ENCODE measurements around the gene HTR2A.

The HTR2A gene

DNA sequence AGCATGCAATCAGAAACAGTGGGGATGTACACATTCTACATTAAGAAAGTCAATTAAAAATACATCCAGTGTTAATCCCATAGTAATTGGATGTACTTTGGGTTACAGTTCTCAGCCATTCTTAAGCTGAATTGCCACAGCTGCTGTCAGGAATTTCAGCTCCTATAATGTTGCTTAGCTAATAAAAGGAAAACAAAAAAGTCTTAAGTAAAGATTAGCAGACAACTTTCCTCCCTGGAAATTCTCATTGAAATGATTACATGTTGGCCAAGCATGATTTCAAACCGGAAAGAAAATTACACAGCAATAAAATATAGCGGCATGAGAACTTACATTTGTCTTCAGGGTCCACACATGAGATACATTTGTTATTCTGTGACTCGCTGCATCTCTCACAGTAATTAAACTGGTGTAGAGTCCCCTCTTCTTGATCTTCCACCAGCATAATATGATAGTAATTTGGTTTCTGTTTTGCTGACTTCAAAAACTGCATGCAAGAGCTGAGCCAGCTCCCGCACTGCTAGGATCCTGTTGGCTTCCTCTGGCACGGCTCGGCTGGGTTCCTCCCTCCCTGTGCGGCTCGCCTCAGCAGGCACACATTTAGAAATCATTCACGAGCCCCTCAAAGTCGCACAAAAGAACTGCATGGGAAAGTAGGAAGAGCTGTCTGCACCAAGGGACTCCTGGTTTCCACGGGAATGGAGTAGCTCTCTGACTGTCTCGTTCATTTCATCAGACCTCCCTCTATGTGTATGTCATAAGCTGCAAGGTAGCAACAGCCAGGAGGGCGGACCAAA is at the start of gene HTR2A:
HTR2A (minus strand) TSS at position 713 of the 797 bp plus-strand sequence. CDS start 1,147 bp downstream, outside the sequence.
- Histone ChIP-seq H3K36me3 (ENCODE audit: control insufficient read depth in 2 of 2, insufficient read depth in 2 of 2, low read length in 2 of 2) (no peaks in the 10 kb centered on the region), H3K27ac (ENCODE audit: low read length) (peak within 1 kb of the TSS; percentile 47), H3K9me3 (ENCODE audit: control insufficient read depth in 2 of 2, low read length in 2 of 2) (no peaks in the 10 kb centered on the region), H3K9ac (ENCODE audit: low read length in 2 of 2) (peak within 1 kb of the TSS; percentile 61 to 65), H3K4me3 (ENCODE audit: low read length in 2 of 2) (peak within 1 kb of the TSS; percentile 69 to 92), H3K4me1 (ENCODE audit: control insufficient read depth, insufficient read depth, low read length) (peaks cover 13% of the 10 kb centered on the region), H3K27me3 (ENCODE audit: control insufficient read depth in 1 of 2, insufficient read depth in 2 of 2, low read length in 2 of 2) (no peaks in the 10 kb centered on the region)

DNA sequence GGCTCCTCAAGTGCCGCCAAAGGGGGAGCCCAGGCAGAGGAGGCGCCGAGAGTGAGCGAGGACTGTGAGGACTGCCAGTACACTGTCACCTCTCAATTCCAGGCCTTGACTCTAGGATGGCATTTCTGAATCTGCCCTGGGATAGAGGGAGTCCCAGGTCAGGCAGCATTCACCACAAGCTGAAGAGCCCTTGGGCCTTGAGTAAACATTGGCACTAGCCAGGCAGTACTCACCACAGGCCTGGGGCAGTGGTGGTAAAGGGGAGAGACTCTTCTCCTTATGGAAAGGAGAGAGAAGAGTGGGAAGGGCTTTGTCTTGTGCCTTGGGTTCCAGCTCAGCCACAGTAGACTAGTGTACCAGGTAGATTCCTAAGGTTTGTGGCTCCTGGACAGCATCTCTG is 39.7 kb upstream of the HTR2A start:
- Histone ChIP-seq H3K27me3 (ENCODE audit: control insufficient read depth in 1 of 2, insufficient read depth in 2 of 2, low read length in 2 of 2) (no peaks in the 10 kb centered on the region), H3K27ac (ENCODE audit: low read length) (no peak overlapping the region), H3K4me3 (ENCODE audit: low read length in 2 of 2) (no peak overlapping the region), H3K9me3 (ENCODE audit: control insufficient read depth in 2 of 2, low read length in 2 of 2) (no peaks in the 10 kb centered on the region), H3K9ac (ENCODE audit: low read length in 2 of 2) (no peak overlapping the region), H3K36me3 (ENCODE audit: control insufficient read depth in 2 of 2, insufficient read depth in 2 of 2, low read length in 2 of 2) (no peaks in the 10 kb centered on the region), H3K4me1 (ENCODE audit: control insufficient read depth, insufficient read depth, low read length) (no peaks in the 10 kb centered on the region)

DNA sequence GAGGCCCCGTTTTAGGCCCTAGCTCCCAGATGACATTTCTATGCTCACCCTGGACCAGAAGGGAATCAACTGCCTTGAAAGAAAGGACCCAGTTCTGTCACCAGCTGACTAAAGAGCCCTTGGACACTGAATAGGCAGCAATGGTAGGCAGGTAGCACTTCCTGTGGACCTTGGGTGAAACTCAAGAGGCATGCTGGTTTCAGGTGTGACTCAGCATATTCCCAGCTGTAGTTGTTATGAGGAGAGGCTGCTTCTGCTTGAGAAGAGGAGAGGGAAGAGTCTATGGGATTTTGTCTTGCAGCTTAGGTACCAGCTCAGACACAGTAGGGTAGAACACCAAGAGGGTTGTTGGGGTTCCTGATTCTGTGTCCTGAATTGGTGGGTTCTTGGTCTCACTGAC is 37.9 kb upstream of the HTR2A start:
- no peak overlapping the region for H3K27ac ChIP-seq (ENCODE audit: low read length)
- H3K4me3 ChIP-seq (ENCODE audit: low read length in 2 of 2): no peak overlapping the region
- H3K4me1 ChIP-seq (ENCODE audit: control insufficient read depth, insufficient read depth, low read length): no peaks in the 10 kb centered on the region
- no peaks in the 10 kb centered on the region for H3K9me3 ChIP-seq (ENCODE audit: control insufficient read depth in 2 of 2, low read length in 2 of 2)
- no peak overlapping the region for H3K9ac ChIP-seq (ENCODE audit: low read length in 2 of 2)
- no peaks in the 10 kb centered on the region for H3K27me3 ChIP-seq (ENCODE audit: control insufficient read depth in 1 of 2, insufficient read depth in 2 of 2, low read length in 2 of 2)
- H3K36me3 ChIP-seq (ENCODE audit: control insufficient read depth in 2 of 2, insufficient read depth in 2 of 2, low read length in 2 of 2): no peaks in the 10 kb centered on the region

DNA sequence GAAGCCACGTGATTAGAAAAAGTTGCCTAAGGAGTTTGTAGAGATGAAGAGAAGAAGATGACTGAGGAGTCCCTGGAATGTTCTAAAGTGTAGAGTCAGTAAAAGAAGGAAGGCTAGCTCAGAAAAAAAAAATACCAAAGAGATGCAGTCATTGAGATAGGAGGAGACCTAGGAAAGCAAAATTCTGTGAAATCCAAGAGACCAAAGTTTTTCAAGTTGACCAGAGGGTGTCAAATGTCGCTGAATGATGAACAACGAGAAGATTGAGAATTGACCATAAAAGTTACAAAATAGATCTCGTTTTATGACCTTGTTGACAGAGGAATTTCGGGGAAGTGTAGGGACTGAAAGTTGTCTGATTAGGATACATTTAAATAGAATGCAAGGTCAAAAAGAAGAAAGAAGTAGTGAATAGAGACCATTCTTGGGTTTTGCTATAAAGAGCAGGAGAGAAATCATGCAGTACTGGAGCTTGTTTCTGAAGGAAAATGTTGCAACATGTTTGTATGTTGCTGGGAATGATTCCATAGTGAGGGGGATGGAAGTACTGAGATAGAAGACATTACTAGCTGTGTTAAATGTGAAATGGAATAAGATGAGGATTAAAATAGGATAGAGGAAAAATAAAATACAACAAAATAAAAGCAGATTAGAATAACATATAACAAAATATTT is 30.2 kb upstream of the HTR2A start:
- no peak overlapping the region for H3K9ac ChIP-seq (ENCODE audit: low read length in 2 of 2)
- H3K4me1 ChIP-seq (ENCODE audit: control insufficient read depth, insufficient read depth, low read length): no peaks in the 10 kb centered on the region
- H3K4me3 ChIP-seq (ENCODE audit: low read length in 2 of 2): no peak overlapping the region
- no peaks in the 10 kb centered on the region for H3K9me3 ChIP-seq (ENCODE audit: control insufficient read depth in 2 of 2, low read length in 2 of 2)
- no peaks in the 10 kb centered on the region for H3K36me3 ChIP-seq (ENCODE audit: control insufficient read depth in 2 of 2, insufficient read depth in 2 of 2, low read length in 2 of 2)
- no peak overlapping the region for H3K27ac ChIP-seq (ENCODE audit: low read length)
- H3K27me3 ChIP-seq (ENCODE audit: control insufficient read depth in 1 of 2, insufficient read depth in 2 of 2, low read length in 2 of 2): no peaks in the 10 kb centered on the region

DNA sequence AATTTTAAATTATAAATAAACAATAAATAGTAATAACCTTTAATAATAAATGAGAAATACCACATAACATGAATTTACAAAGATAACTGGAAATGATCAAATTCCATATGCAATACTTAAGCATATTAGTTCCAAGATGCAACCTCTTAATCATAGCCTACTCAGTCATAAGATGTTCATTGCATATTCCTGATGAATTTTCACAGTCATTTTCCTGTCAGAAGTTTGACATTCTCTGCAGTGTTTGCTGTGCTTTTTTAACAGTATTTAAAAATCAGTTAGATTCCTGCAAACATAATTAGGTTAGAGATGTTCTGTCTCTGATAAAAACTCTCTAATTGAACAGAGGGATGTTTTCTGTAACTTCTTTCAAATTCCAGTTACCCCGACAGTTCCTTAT is 28.6 kb upstream of the HTR2A start:
- no peaks in the 10 kb centered on the region for H3K27me3 ChIP-seq (ENCODE audit: control insufficient read depth in 1 of 2, insufficient read depth in 2 of 2, low read length in 2 of 2)
- H3K27ac ChIP-seq (ENCODE audit: low read length): no peak overlapping the region
- no peak overlapping the region for H3K4me3 ChIP-seq (ENCODE audit: low read length in 2 of 2)
- H3K9ac ChIP-seq (ENCODE audit: low read length in 2 of 2): no peak overlapping the region
- H3K4me1 ChIP-seq (ENCODE audit: control insufficient read depth, insufficient read depth, low read length): no peaks in the 10 kb centered on the region
- H3K36me3 ChIP-seq (ENCODE audit: control insufficient read depth in 2 of 2, insufficient read depth in 2 of 2, low read length in 2 of 2): no peaks in the 10 kb centered on the region
- H3K9me3 ChIP-seq (ENCODE audit: control insufficient read depth in 2 of 2, low read length in 2 of 2): no peaks in the 10 kb centered on the region

DNA sequence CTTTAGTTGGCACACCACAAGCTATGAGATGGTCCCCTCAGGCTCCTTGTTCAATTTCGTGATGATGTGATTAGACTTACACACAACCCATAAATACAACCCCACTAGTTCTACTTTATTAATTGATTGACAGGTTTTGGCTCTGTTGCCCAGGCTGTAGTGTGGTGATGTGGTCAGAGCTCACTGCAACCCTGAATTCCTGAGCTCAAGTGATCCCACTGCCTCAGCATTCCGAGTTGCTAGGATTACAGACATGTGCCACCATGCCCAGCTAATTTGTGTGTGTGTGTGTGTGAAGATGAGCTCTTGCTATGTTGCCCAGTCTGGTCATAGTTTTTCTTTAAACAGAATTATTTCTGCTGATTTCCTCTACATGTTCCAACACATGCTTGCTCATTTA is 17.5 kb upstream of the HTR2A start:
- no peaks in the 10 kb centered on the region for H3K27me3 ChIP-seq (ENCODE audit: control insufficient read depth in 1 of 2, insufficient read depth in 2 of 2, low read length in 2 of 2)
- H3K9ac ChIP-seq (ENCODE audit: low read length in 2 of 2): no peak overlapping the region
- H3K4me3 ChIP-seq (ENCODE audit: low read length in 2 of 2): no peak overlapping the region
- H3K4me1 ChIP-seq (ENCODE audit: control insufficient read depth, insufficient read depth, low read length): no peaks in the 10 kb centered on the region
- H3K9me3 ChIP-seq (ENCODE audit: control insufficient read depth in 2 of 2, low read length in 2 of 2): no peaks in the 10 kb centered on the region
- no peaks in the 10 kb centered on the region for H3K36me3 ChIP-seq (ENCODE audit: control insufficient read depth in 2 of 2, insufficient read depth in 2 of 2, low read length in 2 of 2)
- no peak overlapping the region for H3K27ac ChIP-seq (ENCODE audit: low read length)

DNA sequence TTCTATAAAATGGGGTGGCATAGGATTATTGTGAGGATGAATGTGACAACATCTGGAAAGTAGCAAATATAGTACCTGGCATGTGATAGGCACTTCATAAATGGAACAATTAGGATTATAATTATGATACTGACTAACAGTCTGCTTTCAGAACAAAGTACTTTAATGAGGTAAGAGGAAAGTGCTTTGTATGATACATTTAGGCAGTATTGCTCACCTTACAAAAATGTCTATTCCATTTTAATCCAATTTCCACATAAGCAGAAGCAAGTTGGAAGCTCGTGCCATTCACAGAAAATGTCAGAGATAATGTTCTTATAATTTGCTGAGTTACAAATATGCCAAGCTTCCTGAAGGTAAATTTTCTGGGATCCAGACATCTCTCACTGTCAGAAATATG is 16.9 kb upstream of the HTR2A start:
- H3K9ac ChIP-seq (ENCODE audit: low read length in 2 of 2): no peak overlapping the region
- no peak overlapping the region for H3K27ac ChIP-seq (ENCODE audit: low read length)

DNA sequence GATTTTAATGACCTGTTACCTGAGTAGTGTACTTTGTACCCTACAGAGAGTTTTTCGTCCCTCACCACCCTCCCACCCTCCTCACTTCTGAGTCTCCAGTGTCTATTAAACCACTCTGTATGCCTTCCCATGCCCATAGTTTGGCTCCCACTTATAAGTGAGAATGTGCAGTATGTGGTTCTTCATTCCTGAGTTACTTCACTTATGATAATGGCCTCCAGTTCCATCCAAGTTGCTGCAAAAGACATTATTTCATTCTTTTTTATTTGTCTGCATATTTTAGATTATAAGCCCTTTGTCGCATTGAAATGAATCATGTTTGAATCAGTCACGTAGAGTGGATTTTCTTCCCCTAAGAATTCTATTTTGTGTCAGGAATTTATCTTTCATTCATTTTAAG is 12.2 kb upstream of the HTR2A start:
- H3K4me1 ChIP-seq (ENCODE audit: control insufficient read depth, insufficient read depth, low read length): no peaks in the 10 kb centered on the region
- H3K27me3 ChIP-seq (ENCODE audit: control insufficient read depth in 1 of 2, insufficient read depth in 2 of 2, low read length in 2 of 2): no peaks in the 10 kb centered on the region
- no peak overlapping the region for H3K9ac ChIP-seq (ENCODE audit: low read length in 2 of 2)
- no peak overlapping the region for H3K4me3 ChIP-seq (ENCODE audit: low read length in 2 of 2)
- no peaks in the 10 kb centered on the region for H3K9me3 ChIP-seq (ENCODE audit: control insufficient read depth in 2 of 2, low read length in 2 of 2)
- H3K36me3 ChIP-seq (ENCODE audit: control insufficient read depth in 2 of 2, insufficient read depth in 2 of 2, low read length in 2 of 2): no peaks in the 10 kb centered on the region
- no peak overlapping the region for H3K27ac ChIP-seq (ENCODE audit: low read length)

More for the DNA sequence above, 16.9 kb upstream of the HTR2A start:
- Histone ChIP-seq H3K27me3 (ENCODE audit: control insufficient read depth in 1 of 2, insufficient read depth in 2 of 2, low read length in 2 of 2) (no peaks in the 10 kb centered on the region), H3K36me3 (ENCODE audit: control insufficient read depth in 2 of 2, insufficient read depth in 2 of 2, low read length in 2 of 2) (no peaks in the 10 kb centered on the region), H3K9me3 (ENCODE audit: control insufficient read depth in 2 of 2, low read length in 2 of 2) (no peaks in the 10 kb centered on the region), H3K4me3 (ENCODE audit: low read length in 2 of 2) (no peak overlapping the region), H3K4me1 (ENCODE audit: control insufficient read depth, insufficient read depth, low read length) (no peaks in the 10 kb centered on the region)

DNA sequence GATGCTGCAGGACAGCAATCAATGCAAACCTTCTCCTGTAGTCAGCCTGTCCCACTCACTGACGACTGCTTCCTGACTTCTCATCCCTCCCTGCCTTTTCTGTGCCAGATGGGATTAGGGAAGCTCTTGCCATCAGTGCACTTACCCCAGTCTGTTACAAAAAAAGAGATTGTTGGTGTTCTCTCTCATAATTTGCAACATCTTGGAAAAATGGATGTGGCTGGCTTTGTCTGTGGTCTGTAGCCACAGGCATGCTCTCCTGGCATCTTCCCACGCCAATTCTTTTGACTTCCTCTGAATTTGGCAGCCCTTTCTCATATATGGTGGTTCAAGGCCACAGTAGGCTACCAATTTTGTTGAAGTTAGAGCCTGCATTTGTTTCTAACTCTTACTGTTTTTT is 11.6 kb upstream of the HTR2A start:
- Histone ChIP-seq H3K27me3 (ENCODE audit: control insufficient read depth in 1 of 2, insufficient read depth in 2 of 2, low read length in 2 of 2) (no peaks in the 10 kb centered on the region), H3K4me1 (ENCODE audit: control insufficient read depth, insufficient read depth, low read length) (no peaks in the 10 kb centered on the region), H3K9ac (ENCODE audit: low read length in 2 of 2) (no peak overlapping the region), H3K27ac (ENCODE audit: low read length) (no peak overlapping the region), H3K9me3 (ENCODE audit: control insufficient read depth in 2 of 2, low read length in 2 of 2) (no peaks in the 10 kb centered on the region), H3K36me3 (ENCODE audit: control insufficient read depth in 2 of 2, insufficient read depth in 2 of 2, low read length in 2 of 2) (no peaks in the 10 kb centered on the region), H3K4me3 (ENCODE audit: low read length in 2 of 2) (no peak overlapping the region)

DNA sequence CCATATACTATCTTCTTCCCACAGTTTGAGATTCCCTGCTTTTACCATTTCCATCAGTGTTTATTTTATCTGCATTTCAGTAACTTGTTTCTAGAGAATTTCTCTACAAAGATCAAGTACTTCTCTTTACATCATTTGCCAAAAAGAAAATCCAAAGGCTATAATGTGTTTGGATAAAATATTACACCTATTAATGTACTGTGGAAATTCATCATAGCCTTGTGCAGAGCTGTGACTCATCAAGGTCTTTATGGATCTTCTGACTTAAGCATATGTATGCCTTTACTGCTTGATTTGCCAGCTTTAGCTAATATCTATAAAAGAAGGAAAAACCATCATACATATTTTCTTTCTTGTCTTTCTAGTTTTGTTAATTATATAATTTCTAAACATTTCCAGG is 9.6 kb upstream of the HTR2A start:
- no peaks in the 10 kb centered on the region for H3K9me3 ChIP-seq (ENCODE audit: control insufficient read depth in 2 of 2, low read length in 2 of 2)
- H3K27me3 ChIP-seq (ENCODE audit: control insufficient read depth in 1 of 2, insufficient read depth in 2 of 2, low read length in 2 of 2): no peaks in the 10 kb centered on the region
- H3K4me1 ChIP-seq (ENCODE audit: control insufficient read depth, insufficient read depth, low read length): no peaks in the 10 kb centered on the region
- no peak overlapping the region for H3K27ac ChIP-seq (ENCODE audit: low read length)
- no peak overlapping the region for H3K4me3 ChIP-seq (ENCODE audit: low read length in 2 of 2)
- H3K9ac ChIP-seq (ENCODE audit: low read length in 2 of 2): no peak overlapping the region
- no peaks in the 10 kb centered on the region for H3K36me3 ChIP-seq (ENCODE audit: control insufficient read depth in 2 of 2, insufficient read depth in 2 of 2, low read length in 2 of 2)

DNA sequence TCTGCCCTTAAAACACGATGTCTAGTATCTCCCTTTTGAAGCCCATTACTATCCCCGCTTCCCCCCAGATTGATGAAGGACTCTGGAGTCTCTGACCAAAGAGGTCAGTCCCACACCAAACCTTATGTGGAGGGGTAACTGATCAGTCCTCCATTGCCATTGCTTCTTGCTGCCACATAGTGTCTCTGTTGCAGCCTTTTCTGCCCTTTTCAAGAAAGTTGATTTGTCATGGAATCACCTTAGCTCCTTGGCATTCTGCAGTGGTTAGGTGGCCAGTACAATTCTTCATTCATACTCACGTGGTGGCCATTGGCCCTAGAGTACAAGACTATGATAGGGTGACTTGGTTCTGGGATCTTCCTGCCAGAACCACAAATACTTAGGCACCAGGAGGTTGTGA is 8.4 kb upstream of the HTR2A start:
- Histone ChIP-seq H3K4me1 (ENCODE audit: control insufficient read depth, insufficient read depth, low read length) (no peaks in the 10 kb centered on the region), H3K9me3 (ENCODE audit: control insufficient read depth in 2 of 2, low read length in 2 of 2) (no peaks in the 10 kb centered on the region), H3K4me3 (ENCODE audit: low read length in 2 of 2) (no peak overlapping the region), H3K27ac (ENCODE audit: low read length) (no peak overlapping the region), H3K36me3 (ENCODE audit: control insufficient read depth in 2 of 2, insufficient read depth in 2 of 2, low read length in 2 of 2) (no peaks in the 10 kb centered on the region), H3K27me3 (ENCODE audit: control insufficient read depth in 1 of 2, insufficient read depth in 2 of 2, low read length in 2 of 2) (no peaks in the 10 kb centered on the region), H3K9ac (ENCODE audit: low read length in 2 of 2) (no peak overlapping the region)
